Left cardiac atrium (tissue), 4 donors: Measurements from ENCODE around the gene ANO2. TPM values are rescaled to one million over a fixed set of nuclear protein-coding genes. Genes with fewer than 3 reads are reported as not detected.

Experiments
- ATAC-seq, 2 donors: fragments of 200-7000 bp; cut with Tn5 transposase; one replicate each; pipeline ENCODE4 v1.9.1; 2020; ENCODE audit warnings: mild to moderate bottlenecking in 2 of 2, moderate library complexity in 2 of 2
- DNase-seq: peaks from one replicate; pipeline ENCODE4 v3.0.0-alpha.2; 2020
- intact Hi-C, 2 donors: fragments of 100-400 bp; cut with DNase I; formaldehyde crosslinking; loops; one replicate each; pipeline versions ENCODE4 v1.14.1 to v1.15.1; 2022 to 2023
- total RNA-seq, 2 donors: library from RNA; stranded (reverse); fragmentation: NEBNext Ultra II Directional; extraction: Animal tissue kit (Norgen Biotek cat#: 25700); gene quantifications; one replicate each; pipeline ENCODE4 v1.2.1, GENCODE V29; 2021
- donor health status: DM: no; HTN: yes; CAD: no.
- donor health status: DM: no; HTN: yes; CAD: no; lungs with severe emphysema.
- donor health status: DM: yes; HTN: yes; CAD: no.
- donor health status: Dilated cardiomyopathy.

Gene ANO2
- total RNA-seq, 2 donors from 2014 or later: 11.5 to 23.4 TPM

DNA sequence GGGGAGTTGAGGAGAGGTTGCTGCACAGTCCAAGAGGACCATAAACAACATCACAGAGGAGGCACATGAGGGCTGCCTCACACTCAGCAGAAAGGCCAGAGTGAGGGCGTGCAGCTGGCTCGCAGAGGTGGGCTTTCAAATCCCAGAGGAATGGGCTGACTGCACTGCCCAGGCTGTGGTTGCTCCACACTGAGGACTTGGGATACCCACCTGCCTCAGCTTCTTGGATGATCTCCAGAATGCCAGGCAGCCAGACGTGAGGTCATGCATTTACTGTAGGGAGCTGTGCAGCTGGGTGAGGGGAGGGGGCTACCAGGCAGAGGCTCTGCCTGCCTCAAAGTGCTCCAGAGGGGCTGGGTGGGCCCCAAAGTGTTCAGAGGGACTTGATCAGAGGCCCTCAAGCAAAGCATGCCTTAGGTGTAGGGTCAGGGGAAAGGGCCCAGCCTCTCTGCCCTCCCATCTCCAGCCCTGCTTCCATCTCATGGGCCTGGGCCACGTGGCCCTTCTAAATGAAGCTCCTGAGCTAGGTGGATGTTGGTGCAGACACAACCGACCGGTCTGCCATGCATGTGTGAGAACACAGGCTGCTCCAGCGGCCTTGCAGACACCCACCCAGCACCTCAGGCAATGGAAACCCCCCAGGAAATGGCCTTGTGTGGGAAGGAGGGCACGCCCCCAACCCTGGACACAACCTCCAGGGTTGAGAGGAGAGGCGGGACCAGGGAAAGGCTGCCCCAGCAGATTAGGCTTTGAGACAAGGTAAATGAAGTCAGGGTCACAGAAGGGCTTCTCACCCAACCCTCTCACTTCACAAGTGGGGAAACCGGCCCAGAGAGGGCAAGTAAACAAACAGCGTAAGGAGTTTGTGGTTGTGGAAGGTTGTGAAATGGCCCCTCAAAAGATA lies 422.4 kb downstream of the ANO2 start:
- ATAC-seq: no peak
- DNase-seq: no peak
- intact Hi-C loops: no loop called here

DNA sequence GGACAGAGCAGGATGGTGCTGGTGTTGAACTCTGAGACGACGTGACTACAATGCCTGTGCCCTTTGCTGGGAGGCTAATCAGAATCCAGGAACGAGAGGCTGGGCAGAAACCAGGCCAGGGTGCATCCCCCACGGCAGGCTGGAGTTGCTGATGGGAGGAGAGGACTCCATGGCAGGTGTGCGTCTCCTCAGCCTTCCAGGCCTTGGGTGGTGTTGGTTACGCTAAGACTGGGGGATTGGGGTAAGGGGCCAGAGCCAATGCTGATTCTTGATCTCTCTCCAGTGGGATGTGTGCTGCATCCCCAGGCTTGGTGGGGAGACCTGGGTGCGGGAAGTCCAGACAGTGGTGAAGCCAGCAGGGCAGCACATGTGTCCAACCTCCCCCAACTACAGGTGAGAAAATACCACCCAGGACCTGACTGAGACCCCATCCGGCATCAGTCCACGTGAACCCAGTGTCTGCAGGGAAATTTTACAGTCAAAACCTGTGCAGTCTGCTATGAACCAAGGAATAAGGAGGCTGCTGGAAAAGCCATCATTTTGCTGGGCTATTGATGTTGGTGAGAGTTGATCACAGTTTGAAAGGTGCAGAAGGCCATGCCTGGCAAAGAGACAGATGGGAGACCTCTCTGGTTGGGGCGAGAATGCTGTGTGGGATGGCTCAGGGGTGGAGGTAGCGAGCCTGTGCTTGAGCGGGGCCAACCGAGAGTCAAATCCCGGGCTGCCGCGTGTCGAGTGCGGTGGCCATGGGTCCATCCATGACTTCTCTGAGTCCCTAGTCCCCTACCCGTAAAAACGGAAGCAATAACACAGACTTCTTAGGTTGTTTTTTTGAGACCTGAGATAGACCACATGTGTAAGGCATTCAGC lies 423.4 kb downstream of the ANO2 start:
- ATAC-seq (no peak), DNase-seq (no peak)
- intact Hi-C loops: no loop called here

DNA sequence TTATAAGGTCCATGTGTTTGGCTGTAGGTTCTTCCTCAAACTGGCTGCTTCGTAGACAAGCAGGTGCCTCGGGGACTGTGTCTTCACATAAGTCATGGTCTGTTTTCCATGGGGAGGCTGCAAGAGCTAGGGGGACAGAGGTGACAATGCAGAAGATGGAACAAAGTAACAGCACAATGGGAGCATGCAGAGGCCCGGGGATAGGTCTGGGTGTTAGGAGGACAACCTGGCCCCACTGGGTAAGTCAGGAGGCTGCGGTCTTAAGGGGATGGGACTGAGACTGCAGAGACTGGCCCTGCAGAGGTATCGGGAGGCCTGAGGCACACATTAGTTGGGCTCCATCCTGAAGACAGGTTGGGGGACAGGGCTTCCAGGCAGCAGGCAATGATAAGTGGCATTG lies 424.2 kb downstream of the ANO2 start:
- intact Hi-C loops: no loop called here
- DNase-seq (no peak), ATAC-seq (no peak)

- no peak for DNase-seq
- intact Hi-C loops: no loop called here
- ATAC-seq: no peak
Observed at GRCh38 chr12:5520037-5520436, 425.0 kb downstream of the ANO2 start.

- DNase-seq (no peak), ATAC-seq (no peak)
- intact Hi-C loops: no loop called here
Observed at GRCh38 chr12:5518584-5519365, 426.3 kb downstream of the ANO2 start.

- intact Hi-C loops: no loop called here
- ATAC-seq (no peak), DNase-seq (no peak)
Observed at GRCh38 chr12:5516371-5517241, 428.5 kb downstream of the ANO2 start.

DNA sequence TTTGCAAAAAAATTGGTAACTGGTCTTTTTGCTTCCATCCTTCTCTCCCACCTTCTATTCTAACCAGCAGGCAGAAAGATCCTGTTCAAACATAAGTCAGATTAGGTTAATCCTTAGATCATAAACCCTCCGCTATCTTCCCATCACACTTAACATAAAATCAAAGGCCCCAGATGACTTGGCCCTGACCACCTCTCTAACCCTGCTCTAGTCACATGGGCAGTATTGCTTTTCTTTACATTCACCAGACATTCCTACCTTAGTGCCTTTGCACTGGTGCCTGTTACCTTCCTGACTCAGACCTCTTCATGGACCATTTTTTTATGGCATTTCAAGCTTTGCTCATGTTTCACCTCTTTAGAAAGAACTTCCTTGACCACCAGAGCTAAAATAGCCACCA lies 429.6 kb downstream of the ANO2 start:
- intact Hi-C loops: no loop called here
- ATAC-seq: no peak
- DNase-seq: no peak

DNA sequence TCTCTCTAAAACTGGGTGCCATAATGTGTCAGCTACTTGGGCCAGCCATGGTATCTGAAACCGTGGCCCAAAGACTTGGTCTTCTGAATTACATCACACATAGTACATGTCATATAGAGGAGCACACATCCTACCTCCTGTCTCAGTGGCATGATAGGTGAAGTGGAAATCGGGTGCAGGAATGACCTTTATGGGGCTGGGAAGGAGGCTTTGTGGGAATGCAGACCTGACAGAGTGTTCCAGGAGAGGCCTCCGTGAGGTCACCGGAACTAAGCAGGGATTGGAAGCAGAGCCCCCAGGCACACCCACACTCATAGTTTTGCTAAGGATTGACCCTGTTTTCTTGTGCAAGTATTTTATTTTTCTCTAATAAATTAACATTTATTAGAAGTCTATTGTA lies 430.5 kb downstream of the ANO2 start:
- no peak for DNase-seq
- intact Hi-C loops: loop anchor here in 1 of 2 donors (5.0 kb wide), 1 partner anchor 82 kb away; the partner anchor contains the start of gene NTF3
- no peak for ATAC-seq

DNA sequence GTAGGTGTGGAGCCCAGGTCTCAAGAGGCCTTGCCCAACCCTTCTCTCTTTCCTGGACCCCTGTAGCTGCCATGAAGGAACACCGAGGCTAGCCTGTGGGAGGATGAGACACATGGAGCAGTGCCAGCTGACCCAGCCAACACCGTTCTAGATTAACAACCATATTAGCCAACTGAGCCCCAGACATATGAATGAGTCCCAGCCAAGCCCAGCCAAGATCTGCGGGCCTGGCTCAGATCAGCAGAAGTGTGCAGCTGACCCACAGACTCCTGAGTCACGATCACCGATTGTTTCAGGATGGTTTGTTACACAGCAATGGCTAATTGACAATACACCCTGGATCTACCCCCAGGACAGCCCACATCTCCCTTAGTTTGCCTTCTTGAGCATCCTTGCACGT lies 431.0 kb downstream of the ANO2 start:
- intact Hi-C loops: loop anchor here in 1 of 2 donors (5.0 kb wide), 1 partner anchor 82 kb away; the partner anchor contains the start of gene NTF3
- DNase-seq (no peak), ATAC-seq (no peak)

GRCh38 chr12:5513406-5513805 lies 431.7 kb downstream of the ANO2 start:
- intact Hi-C loops: loop anchor here in 1 of 2 donors (5.0 kb wide), 1 partner anchor 81 kb away; the partner anchor contains the start of gene NTF3
- DNase-seq (no peak), ATAC-seq (no peak)

Other genes with a start within 250 kb of the ANO2 start
- 100 to 1,000 TPM; 241 to 483 TPM for gene VWF, start 179.4 kb upstream of the ANO2 start, total RNA-seq